Neuronal stem cell (in vitro differentiated cells): ENCODE data around the gene PHF13.
A peak's percentile ranks its signal among the peaks of the same experiment; 100 is the strongest.

Experiments
- DNase-seq: peaks from one replicate; pipeline ENCODE4 v3.0.0-alpha.2; 2013; ENCODE audit warnings: low spot score
- H2AFZ ChIP-seq: one replicate; pipeline ENCODE4 v1.6.1; 2013; ENCODE audit warnings: mild to moderate bottlenecking, low read length, inconsistent platforms
- H2AK5ac ChIP-seq: 2 replicates; pipeline ENCODE4 v1.6.1; 2013; ENCODE audit warnings: low read depth, mild to moderate bottlenecking, inconsistent platforms, low read length, moderate library complexity, mixed read lengths
- H2BK120ac ChIP-seq: 2 replicates; pipeline ENCODE4 v1.6.1; 2013; ENCODE audit warnings: low read depth, mild to moderate bottlenecking, inconsistent platforms, low read length, moderate library complexity, mixed read lengths
- H2BK12ac ChIP-seq: one replicate; pipeline ENCODE4 v1.6.1; 2013; ENCODE audit warnings: low read length, inconsistent platforms
- H2BK15ac ChIP-seq: 2 replicates; pipeline ENCODE4 v1.6.1; 2013; ENCODE audit warnings: mild to moderate bottlenecking, low read length, inconsistent platforms, mixed read lengths
- H2BK5ac ChIP-seq: one replicate; pipeline ENCODE4 v1.6.1; 2013; ENCODE audit warnings: inconsistent platforms, mild to moderate bottlenecking, low read length, moderate library complexity
- H3K14ac ChIP-seq: one replicate; pipeline ENCODE4 v1.6.1; 2013; ENCODE audit warnings: low read length, inconsistent platforms
- H3K18ac ChIP-seq: 2 replicates; pipeline ENCODE4 v1.6.1; 2013; ENCODE audit warnings: low read length, inconsistent platforms
- H3K23ac ChIP-seq: 2 replicates; pipeline ENCODE4 v1.6.1; 2013; ENCODE audit warnings: low read depth, mild to moderate bottlenecking, mixed read lengths, low read length, inconsistent platforms; ENCODE audit not compliant: poor library complexity
- H3K27ac ChIP-seq: replicated peaks from 3 replicates; pipeline ENCODE4 v1.5.1; 2013; ENCODE audit warnings: low read length, inconsistent platforms
- H3K27me3 ChIP-seq, 3 experiments: 2 replicates each; pipeline ENCODE4 v1.6.1; 2013; ENCODE audit warnings: low read length in 3 of 3, mild to moderate bottlenecking in 2 of 3, inconsistent platforms in 1 of 3, low read depth in 1 of 3, mixed read lengths in 1 of 3, moderate library complexity in 1 of 3; ENCODE audit not compliant: control insufficient read depth in 3 of 3, insufficient read depth in 3 of 3
- H3K36me3 ChIP-seq, 2 donors: replicated peaks in 1 of 2; 2 replicates each; pipeline ENCODE4 v1.6.1; 2013; ENCODE audit warnings: low read length in 2 of 2; ENCODE audit not compliant: control insufficient read depth in 2 of 2, insufficient read depth in 2 of 2
- H3K4ac ChIP-seq: 2 replicates; pipeline ENCODE4 v1.6.1; 2013; ENCODE audit warnings: inconsistent platforms, mild to moderate bottlenecking, low read length, moderate library complexity
- H3K4me1 ChIP-seq, 2 donors: 1 replicate in 1 of 2; 2 replicates in 1 of 2; pipeline ENCODE4 v1.6.1; 2013; ENCODE audit warnings: low read length in 2 of 2, low read depth in 1 of 2; ENCODE audit not compliant: control insufficient read depth in 2 of 2, insufficient read depth in 1 of 2
- H3K4me2 ChIP-seq: one replicate; pipeline ENCODE4 v1.6.1; 2013; ENCODE audit warnings: mild to moderate bottlenecking, low read length, inconsistent platforms; ENCODE audit not compliant: insufficient read depth, poor library complexity, severe bottlenecking
- H3K4me3 ChIP-seq, 2 donors: 2 replicates each; pipeline ENCODE4 v1.5.1; 2013; ENCODE audit warnings: low read length in 2 of 2, mild to moderate bottlenecking in 2 of 2, inconsistent platforms in 1 of 2, moderate library complexity in 1 of 2
- H3K79me1 ChIP-seq: one replicate; pipeline ENCODE4 v1.6.1; 2013; ENCODE audit warnings: low read depth, mild to moderate bottlenecking, inconsistent platforms, low read length, moderate library complexity
- H3K9ac ChIP-seq: one replicate; pipeline ENCODE4 v1.6.1; 2013; ENCODE audit warnings: mild to moderate bottlenecking, low read depth, low read length, inconsistent platforms; ENCODE audit not compliant: poor library complexity
- H3K9me3 ChIP-seq, 2 donors: replicated peaks in 1 of 2; 2 replicates each; pipeline versions ENCODE3 to v1.6.1; 2013; ENCODE audit warnings: low read length in 2 of 2, mild to moderate bottlenecking in 2 of 2, inconsistent platforms in 1 of 2, low read depth in 1 of 2, mixed read lengths in 1 of 2, moderate library complexity in 1 of 2; ENCODE audit not compliant: control insufficient read depth in 2 of 2, insufficient read depth in 1 of 2
- H4K8ac ChIP-seq: one replicate; pipeline ENCODE4 v1.6.1; 2013; ENCODE audit warnings: low read depth, mild to moderate bottlenecking, inconsistent platforms, low read length, moderate library complexity
- H4K91ac ChIP-seq: one replicate; pipeline ENCODE4 v1.6.1; 2013; ENCODE audit warnings: low read length, low read depth, mild to moderate bottlenecking, inconsistent platforms; ENCODE audit not compliant: poor library complexity
- WGBS, 2 donors: extraction: QIAGEN DNeasy Blood & Tissue Kit; methylation state at CpG; one replicate each; pipeline ENCODE4 v1.1.7; 2013; ENCODE audit warnings: missing lambda C conversion rate in 2 of 2, mixed read lengths in 1 of 2; ENCODE audit not compliant: insufficient read length in 2 of 2, insufficient replicate concordance in 1 of 2; ENCODE audit errors: extremely low coverage in 2 of 2; 5-methylcytosine and 5-hydroxymethylcytosine counted together

Gene PHF13

GRCh38 chr1:6614019-6614928, 743 bp downstream of the PHF13 start:
- peak overlapping the region; percentile 67 for H2BK15ac ChIP-seq
- peaks cover 2 to 3% of the 10 kb centered on the region in 2 donors for H3K4me1 ChIP-seq
- peak overlapping the region; percentile 98 for H3K23ac ChIP-seq
- H3K27ac ChIP-seq, result peak overlapping the region; percentile 85
- peak overlapping the region; percentile 82 for H3K14ac ChIP-seq
- peak overlapping the region; percentile 93 for H3K9ac ChIP-seq
- peak overlapping the region; percentile 87 for H2BK5ac ChIP-seq
- H3K9me3 ChIP-seq, result no peaks in the 10 kb centered on the region
- no peak overlapping the region for H4K91ac ChIP-seq
- peak overlapping the region; percentile 90 for H2AK5ac ChIP-seq
- peak overlapping the region; percentile 33 for H3K4me2 ChIP-seq
- WGBS, 2 donors, result no CpG with 5 or more reads among the region's 117 CpGs
- H4K8ac ChIP-seq, result no peak overlapping the region
- peak overlapping the region; percentile 92 to 100 for H3K4me3 ChIP-seq
- H3K79me1 ChIP-seq, result peaks cover 14% of the 10 kb centered on the region
- no peak for DNase-seq
- H3K18ac ChIP-seq, result peak overlapping the region; percentile 98
- peak overlapping the region; percentile 58 for H2BK12ac ChIP-seq
- no peak overlapping the region for H2BK120ac ChIP-seq
- peaks cover 13 to 29% of the 10 kb centered on the region in 2 donors for H3K36me3 ChIP-seq
- peak overlapping the region; percentile 53 for H3K4ac ChIP-seq
- peak overlapping the region; percentile 91 for H2AFZ ChIP-seq
- no peaks in the 10 kb centered on the region for H3K27me3 ChIP-seq

DNA sequence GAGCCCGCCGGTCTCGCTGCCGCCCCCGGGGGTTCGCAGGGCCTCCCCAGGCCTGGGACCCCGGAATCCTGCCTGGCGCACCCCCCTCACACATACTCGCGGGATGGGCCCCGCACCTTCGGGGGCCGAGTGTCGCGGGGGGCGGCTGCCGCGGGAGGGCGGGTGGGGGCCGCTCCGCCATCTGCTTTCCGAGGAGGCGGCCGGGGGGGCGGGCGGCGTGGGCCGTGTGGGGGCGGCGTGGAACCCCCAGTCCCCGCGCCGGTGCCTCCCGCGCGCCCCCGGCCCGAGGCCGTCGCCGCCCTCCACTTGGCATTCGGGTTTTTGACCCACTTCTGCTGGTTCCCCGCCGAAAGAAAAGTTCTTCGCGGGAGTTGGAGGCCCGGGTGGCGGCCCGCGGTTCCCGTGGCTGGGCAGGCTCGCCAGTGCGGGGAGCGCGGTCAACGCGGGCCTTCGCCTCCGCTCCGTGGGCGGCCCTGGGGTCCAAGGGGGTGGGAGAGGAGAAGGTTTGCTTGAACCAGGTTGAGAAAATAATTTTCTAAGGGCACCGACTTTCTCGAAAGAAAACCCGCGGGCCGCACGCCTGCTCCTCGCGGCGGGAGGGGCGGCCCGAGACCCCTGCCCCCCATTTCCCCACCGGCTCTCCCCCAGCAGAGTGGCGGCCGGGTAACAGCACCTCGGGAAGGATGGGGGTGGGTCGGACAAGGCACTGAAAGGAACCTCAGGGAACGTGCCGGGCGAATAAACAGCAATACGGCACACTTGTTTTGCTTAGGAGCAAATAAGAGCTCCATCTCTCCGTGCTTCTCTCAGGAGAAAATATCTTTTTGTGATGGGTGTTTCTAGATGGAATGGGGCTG, 1.6 kb downstream of the PHF13 start:
- H3K23ac ChIP-seq, result peak overlapping the region; percentile 65
- peak overlapping the region; percentile 89 for H3K18ac ChIP-seq
- H2BK12ac ChIP-seq, result no peak overlapping the region
- H3K27me3 ChIP-seq, result no peaks in the 10 kb centered on the region
- H2BK120ac ChIP-seq, result peak overlapping the region; percentile 72
- H3K4me3 ChIP-seq, result peak overlapping the region; percentile 92 to 100
- no peak for DNase-seq
- H3K36me3 ChIP-seq, result peaks cover 21 to 38% of the 10 kb centered on the region in 2 donors
- no peaks in the 10 kb centered on the region for H3K9me3 ChIP-seq
- H2AFZ ChIP-seq, result peak overlapping the region; percentile 64
- H4K91ac ChIP-seq, result no peak overlapping the region
- peaks cover 22% of the 10 kb centered on the region for H3K79me1 ChIP-seq
- H3K4me1 ChIP-seq, result peaks cover 0 to 3% of the 10 kb centered on the region in 2 donors
- H2BK15ac ChIP-seq, result no peak overlapping the region
- peak overlapping the region; percentile 28 for H3K27ac ChIP-seq
- WGBS, 2 donors, result no CpG with 5 or more reads among the region's 82 CpGs
- H2BK5ac ChIP-seq, result peak overlapping the region; percentile 53
- no peak overlapping the region for H3K4ac ChIP-seq
- no peak overlapping the region for H3K14ac ChIP-seq
- peak overlapping the region; percentile 93 for H3K9ac ChIP-seq
- H4K8ac ChIP-seq, result no peak overlapping the region
- peak overlapping the region; percentile 80 for H3K4me2 ChIP-seq
- peak overlapping the region; percentile 56 for H2AK5ac ChIP-seq

GRCh38 chr1:6619045-6619444, 5.5 kb downstream of the PHF13 start:
- Histone ChIP-seq H3K23ac (no peak overlapping the region), H3K18ac (no peak overlapping the region), H2BK12ac (no peak overlapping the region), H3K36me3 (peaks cover 45 to 77% of the 10 kb centered on the region in 2 donors), H2BK120ac (no peak overlapping the region), H3K14ac (no peak overlapping the region), H4K8ac (no peak overlapping the region), H3K9me3 (peaks cover 0 to 2% of the 10 kb centered on the region in 2 donors), H2BK15ac (no peak overlapping the region), H3K27me3 (peaks cover 0 to 2% (median 0%) of the 10 kb centered on the region in 3 experiments), H3K27ac (no peak overlapping the region), H3K9ac (no peak overlapping the region), H3K4me2 (no peak overlapping the region), H2AK5ac (no peak overlapping the region), H3K4me3 (no peak overlapping the region), H3K4ac (no peak overlapping the region), H4K91ac (no peak overlapping the region), H2BK5ac (no peak overlapping the region), H3K79me1 (peaks cover 19% of the 10 kb centered on the region), H3K4me1 (peaks cover 0 to 3% of the 10 kb centered on the region in 2 donors), H2AFZ (no peak overlapping the region)
- no peak for DNase-seq
- WGBS, 2 donors, result no CpG with 5 or more reads among the region's 4 CpGs
